ENCODE data around the gene TRIM67. TPM values are rescaled to one million over a fixed set of nuclear protein-coding genes. Genes with fewer than 3 reads are reported as not detected.

TRIM67 gene
- polyA plus RNA-seq, 1 donor from 2014 or later = 8.0 TPM

DNA sequence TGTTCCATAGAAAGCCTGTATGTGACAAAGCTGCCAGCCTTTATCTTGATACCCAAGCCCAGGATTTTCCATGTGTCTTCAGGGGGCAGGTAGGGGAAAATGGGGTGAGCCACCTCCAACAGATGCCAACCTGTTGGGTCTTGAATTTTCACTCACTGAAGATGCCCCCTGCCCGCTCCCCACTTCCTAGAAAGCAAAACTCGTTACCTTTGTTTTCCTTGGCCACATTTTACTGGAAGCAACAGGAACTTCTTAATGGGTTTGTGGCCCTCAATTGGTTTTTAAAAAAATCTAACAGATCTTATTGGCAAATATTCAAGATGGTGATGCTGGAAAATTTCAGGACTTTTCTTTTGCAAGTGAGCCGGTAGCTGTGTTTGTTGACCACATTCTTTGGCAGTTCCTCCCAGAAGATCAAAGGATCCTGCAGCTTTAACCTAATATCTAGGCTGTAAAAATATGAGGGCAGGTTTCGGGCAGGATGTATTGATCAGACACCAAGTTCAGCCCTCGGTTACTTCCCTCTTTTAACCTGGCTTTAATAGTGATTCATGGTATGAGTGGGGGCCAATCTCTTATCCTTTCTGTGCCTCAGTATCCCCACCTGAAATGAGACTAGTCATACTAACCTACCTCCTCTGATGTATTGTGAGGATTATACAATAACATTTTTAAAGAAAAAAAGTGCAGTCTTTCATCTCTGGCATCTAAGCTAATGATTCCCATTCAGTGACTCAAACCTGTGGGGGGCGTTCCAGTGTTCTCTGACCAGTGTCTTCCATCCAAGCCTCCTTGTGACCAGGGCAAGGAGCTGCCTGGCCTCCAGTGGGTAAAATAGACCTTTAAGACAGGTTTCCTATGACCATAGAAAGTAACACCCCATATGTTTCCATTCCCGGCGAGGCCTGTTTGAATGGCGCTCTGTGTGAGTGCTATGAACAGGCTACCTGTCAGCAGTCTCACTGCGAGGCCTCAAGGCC, 57.9 kb downstream of the TRIM67 start:
- no peaks in the 10 kb centered on the region for H4K20me1 ChIP-seq (ENCODE audit: insufficient read depth)
- H3K27me3 ChIP-seq (ENCODE audit: insufficient read depth, low read depth, low read length) = no peaks in the 10 kb centered on the region
- TF ChIP-seq SMC3 (conservative IDR thresholded peaks at IDR 0.05; ENCODE audit: poor library complexity) = no peak
- TF ChIP-seq, protein P1, sequence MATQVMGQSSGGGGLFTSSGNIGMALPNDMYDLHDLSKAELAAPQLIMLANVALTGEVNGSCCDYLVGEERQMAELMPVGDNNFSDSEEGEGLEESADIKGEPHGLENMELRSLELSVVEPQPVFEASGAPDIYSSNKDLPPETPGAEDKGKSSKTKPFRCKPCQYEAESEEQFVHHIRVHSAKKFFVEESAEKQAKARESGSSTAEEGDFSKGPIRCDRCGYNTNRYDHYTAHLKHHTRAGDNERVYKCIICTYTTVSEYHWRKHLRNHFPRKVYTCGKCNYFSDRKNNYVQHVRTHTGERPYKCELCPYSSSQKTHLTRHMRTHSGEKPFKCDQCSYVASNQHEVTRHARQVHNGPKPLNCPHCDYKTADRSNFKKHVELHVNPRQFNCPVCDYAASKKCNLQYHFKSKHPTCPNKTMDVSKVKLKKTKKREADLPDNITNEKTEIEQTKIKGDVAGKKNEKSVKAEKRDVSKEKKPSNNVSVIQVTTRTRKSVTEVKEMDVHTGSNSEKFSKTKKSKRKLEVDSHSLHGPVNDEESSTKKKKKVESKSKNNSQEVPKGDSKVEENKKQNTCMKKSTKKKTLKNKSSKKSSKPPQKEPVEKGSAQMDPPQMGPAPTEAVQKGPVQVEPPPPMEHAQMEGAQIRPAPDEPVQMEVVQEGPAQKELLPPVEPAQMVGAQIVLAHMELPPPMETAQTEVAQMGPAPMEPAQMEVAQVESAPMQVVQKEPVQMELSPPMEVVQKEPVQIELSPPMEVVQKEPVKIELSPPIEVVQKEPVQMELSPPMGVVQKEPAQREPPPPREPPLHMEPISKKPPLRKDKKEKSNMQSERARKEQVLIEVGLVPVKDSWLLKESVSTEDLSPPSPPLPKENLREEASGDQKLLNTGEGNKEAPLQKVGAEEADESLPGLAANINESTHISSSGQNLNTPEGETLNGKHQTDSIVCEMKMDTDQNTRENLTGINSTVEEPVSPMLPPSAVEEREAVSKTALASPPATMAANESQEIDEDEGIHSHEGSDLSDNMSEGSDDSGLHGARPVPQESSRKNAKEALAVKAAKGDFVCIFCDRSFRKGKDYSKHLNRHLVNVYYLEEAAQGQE (IDR thresholded peaks at IDR 0.05; ENCODE audit: borderline replicate concordance) = no peak
- TF ChIP-seq POLR2AphosphoS5 (IDR thresholded peaks at IDR 0.05) = no peak
- no peak for TF ChIP-seq TAF1 (IDR thresholded peaks at IDR 0.05; ENCODE audit: low read depth)
- no peak for TF ChIP-seq RAD21 (conservative IDR thresholded peaks at IDR 0.05)
- no peak overlapping the region for H3K4me3 ChIP-seq (ENCODE audit: low read length)
- no peak overlapping the region for H3K27ac ChIP-seq (ENCODE audit: low read length)
- no peak overlapping the region for H3K4me2 ChIP-seq (ENCODE audit: low read length)
- H3K36me3 ChIP-seq (ENCODE audit: insufficient read depth, low read length) = no peaks in the 10 kb centered on the region
- no peak overlapping the region for H3K9ac ChIP-seq (ENCODE audit: low read length)
- H2AFZ ChIP-seq (ENCODE audit: low read depth, low read length) = no peak overlapping the region
- no peaks in the 10 kb centered on the region for H3K9me2 ChIP-seq (ENCODE audit: insufficient read depth, low read length)
- H3K9me3 ChIP-seq (ENCODE audit: low read length) = no peaks in the 10 kb centered on the region
- no peaks in the 10 kb centered on the region for H3K79me2 ChIP-seq (replicated peaks; ENCODE audit: insufficient read depth, low read length)
- H3F3A ChIP-seq (ENCODE audit: insufficient read depth, low read length, poor library complexity, severe bottlenecking) = no peaks in the 10 kb centered on the region

DNA sequence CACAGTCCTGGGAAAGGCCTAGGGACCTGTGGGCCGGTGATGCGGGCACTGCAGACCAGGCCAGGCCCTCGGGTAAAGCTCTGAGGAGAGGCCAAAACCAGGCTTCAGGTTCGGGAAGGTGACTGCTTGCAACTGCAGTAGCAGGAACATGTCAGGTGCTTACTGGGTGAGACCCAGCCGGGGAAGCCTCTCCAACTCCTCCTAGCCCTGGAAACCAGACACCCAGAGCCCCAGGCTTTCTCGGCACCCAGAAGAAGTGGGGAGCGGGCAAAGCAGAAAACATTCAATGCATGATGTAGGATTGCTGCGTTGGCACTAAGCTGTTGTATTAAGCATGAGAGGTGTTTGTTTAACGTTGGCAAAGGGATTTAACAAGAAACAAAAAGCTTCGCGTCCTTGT, 58.9 kb downstream of the TRIM67 start:
- no peaks in the 10 kb centered on the region for H3K9me3 ChIP-seq (ENCODE audit: low read length)
- H3K36me3 ChIP-seq (ENCODE audit: insufficient read depth, low read length) = no peaks in the 10 kb centered on the region
- H2AFZ ChIP-seq (ENCODE audit: low read depth, low read length) = no peak overlapping the region
- H3K4me2 ChIP-seq (ENCODE audit: low read length) = no peak overlapping the region
- no peak overlapping the region for H3K27ac ChIP-seq (ENCODE audit: low read length)
- H4K20me1 ChIP-seq (ENCODE audit: insufficient read depth) = no peaks in the 10 kb centered on the region
- no peak for TF ChIP-seq EZH2 (IDR thresholded peaks at IDR 0.05; ENCODE audit: borderline replicate concordance, insufficient read depth, low read length, poor library complexity, severe bottlenecking)
- TF ChIP-seq, protein P2, sequence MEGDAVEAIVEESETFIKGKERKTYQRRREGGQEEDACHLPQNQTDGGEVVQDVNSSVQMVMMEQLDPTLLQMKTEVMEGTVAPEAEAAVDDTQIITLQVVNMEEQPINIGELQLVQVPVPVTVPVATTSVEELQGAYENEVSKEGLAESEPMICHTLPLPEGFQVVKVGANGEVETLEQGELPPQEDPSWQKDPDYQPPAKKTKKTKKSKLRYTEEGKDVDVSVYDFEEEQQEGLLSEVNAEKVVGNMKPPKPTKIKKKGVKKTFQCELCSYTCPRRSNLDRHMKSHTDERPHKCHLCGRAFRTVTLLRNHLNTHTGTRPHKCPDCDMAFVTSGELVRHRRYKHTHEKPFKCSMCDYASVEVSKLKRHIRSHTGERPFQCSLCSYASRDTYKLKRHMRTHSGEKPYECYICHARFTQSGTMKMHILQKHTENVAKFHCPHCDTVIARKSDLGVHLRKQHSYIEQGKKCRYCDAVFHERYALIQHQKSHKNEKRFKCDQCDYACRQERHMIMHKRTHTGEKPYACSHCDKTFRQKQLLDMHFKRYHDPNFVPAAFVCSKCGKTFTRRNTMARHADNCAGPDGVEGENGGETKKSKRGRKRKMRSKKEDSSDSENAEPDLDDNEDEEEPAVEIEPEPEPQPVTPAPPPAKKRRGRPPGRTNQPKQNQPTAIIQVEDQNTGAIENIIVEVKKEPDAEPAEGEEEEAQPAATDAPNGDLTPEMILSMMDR (IDR thresholded peaks at IDR 0.05; ENCODE audit: poor library complexity, severe bottlenecking) = no peak
- no peak for TF ChIP-seq SMC3 (conservative IDR thresholded peaks at IDR 0.05; ENCODE audit: poor library complexity)
- no peak for TF ChIP-seq EP300 (conservative IDR thresholded peaks at IDR 0.05; ENCODE audit: poor library complexity, severe bottlenecking)
- TF ChIP-seq, protein P1 (IDR thresholded peaks at IDR 0.05; ENCODE audit: borderline replicate concordance) = no peak
- TF ChIP-seq POLR2AphosphoS5 (IDR thresholded peaks at IDR 0.05) = no peak
- TF ChIP-seq RAD21 (conservative IDR thresholded peaks at IDR 0.05) = no peak
- H3K9me2 ChIP-seq (ENCODE audit: insufficient read depth, low read length) = no peaks in the 10 kb centered on the region
- no peak overlapping the region for H3K9ac ChIP-seq (ENCODE audit: low read length)
- no peaks in the 10 kb centered on the region for H3F3A ChIP-seq (ENCODE audit: insufficient read depth, low read length, poor library complexity, severe bottlenecking)
- no peak overlapping the region for H3K4me3 ChIP-seq (ENCODE audit: low read length)
- no peaks in the 10 kb centered on the region for H3K27me3 ChIP-seq (ENCODE audit: insufficient read depth, low read depth, low read length)
- no peaks in the 10 kb centered on the region for H3K79me2 ChIP-seq (replicated peaks; ENCODE audit: insufficient read depth, low read length)

All from neural cell (in vitro differentiated cells).